Activated effector memory CD4-positive, alpha-beta T cell treated with anti-CD3 and anti-CD28 coated beads, Interleukin-2, amount 50 U/mL, for 16 hours (primary cell): Measurements from ENCODE around the gene B4GALT4.
"Not testable (repeated sequence)": the region's sequence is repeated elsewhere in the genome, so short reads cannot be mapped to it uniquely, and the experiment has no call there.

Source experiments
- DNase-seq: peaks from one replicate; pipeline ENCODE4 v3.0.0-alpha.2; 2020

The B4GALT4 gene

GRCh38 chr3:119240591-119241434, at the start of gene B4GALT4:
TSS of gene B4GALT4 (minus strand) at chr3:119240878. CDS start at chr3:119230099, 10,779 bp downstream.
- peak; percentile 89 for DNase-seq

- no peak for DNase-seq
These were observed 48.7 kb upstream of the B4GALT4 start for GRCh38 chr3:119289404-119289770.

- no peak for DNase-seq
These were observed 48.2 kb upstream of the B4GALT4 start for GRCh38 chr3:119288669-119289403.

- no peak for DNase-seq
These were observed 39.0 kb upstream of the B4GALT4 start for GRCh38 chr3:119279584-119280243.

GRCh38 chr3:119279101-119279554, 38.5 kb upstream of the B4GALT4 start:
- DNase-seq = no peak

GRCh38 chr3:119276680-119277079, 36.0 kb upstream of the B4GALT4 start:
- no peak for DNase-seq

GRCh38 chr3:119270212-119270611, 29.5 kb upstream of the B4GALT4 start:
- not testable (repeated sequence) for DNase-seq

GRCh38 chr3:119261055-119261454, 20.4 kb upstream of the B4GALT4 start:
- no peak for DNase-seq

GRCh38 chr3:119259821-119260220, 19.1 kb upstream of the B4GALT4 start:
- DNase-seq = no peak

GRCh38 chr3:119258915-119259314, 18.2 kb upstream of the B4GALT4 start:
- no peak for DNase-seq

- DNase-seq = no peak
These were observed 17.2 kb upstream of the B4GALT4 start for GRCh38 chr3:119257654-119258410.

- DNase-seq = no peak
These were observed 16.4 kb upstream of the B4GALT4 start for GRCh38 chr3:119257111-119257510.

- no peak for DNase-seq
These were observed 14.5 kb upstream of the B4GALT4 start for GRCh38 chr3:119255214-119255613.

- DNase-seq = no peak
These were observed 5.1 kb upstream of the B4GALT4 start for GRCh38 chr3:119245778-119246177.

GRCh38 chr3:119243712-119244111, 3.0 kb upstream of the B4GALT4 start:
- no peak for DNase-seq

GRCh38 chr3:119243058-119243529, 2.4 kb upstream of the B4GALT4 start:
- not testable (repeated sequence) for DNase-seq

GRCh38 chr3:119242387-119243057, 1.8 kb upstream of the B4GALT4 start:
- DNase-seq = not testable (repeated sequence)

GRCh38 chr3:119240101-119240590, 532 bp downstream of the B4GALT4 start:
- no peak for DNase-seq

- DNase-seq = no peak
These were observed 1.4 kb downstream of the B4GALT4 start for GRCh38 chr3:119239206-119239820.

- DNase-seq = no peak
These were observed 2.3 kb downstream of the B4GALT4 start for GRCh38 chr3:119238363-119238762.

- no peak for DNase-seq
These were observed 3.4 kb downstream of the B4GALT4 start for GRCh38 chr3:119237299-119237698.
